Activated effector memory CD4-positive, alpha-beta T cell treated with Interleukin-2 at 50 U/mL for 16 hours (primary cell): ENCODE measurements around the gene AKT3.
"Not testable (repeated sequence)": the region's sequence is repeated elsewhere in the genome, so short reads cannot be mapped to it uniquely, and the experiment has no call there.

Experiments
- DNase-seq: peaks from one replicate; pipeline ENCODE4 v3.0.0-alpha.2; 2020

AKT3 gene

GRCh38 chr1:243772361-243773050, 77.5 kb downstream of the AKT3 start:
- not testable (repeated sequence) for DNase-seq

DNA sequence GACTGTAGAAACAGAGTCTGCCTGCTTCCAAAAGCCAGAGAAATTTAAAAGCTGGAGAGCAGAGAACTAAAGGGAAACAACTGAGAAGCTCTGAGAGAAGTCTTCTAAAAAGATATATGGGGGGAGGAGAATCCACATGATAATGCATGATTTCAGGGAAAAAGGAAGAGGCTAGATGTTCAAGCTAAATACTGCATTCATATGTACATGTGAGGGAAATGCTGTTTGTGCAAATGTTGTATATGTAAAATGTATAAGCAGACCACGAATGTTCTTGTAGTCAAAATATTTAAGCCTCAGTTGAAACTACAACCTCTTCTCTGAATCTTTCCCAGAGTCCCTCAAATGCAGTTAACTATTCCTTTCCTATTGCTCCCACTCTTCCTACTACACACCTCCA, 79.2 kb downstream of the AKT3 start:
- DNase-seq, result no peak

- no peak for DNase-seq
Measured at GRCh38 chr1:243765676-243766075, 84.4 kb downstream of the AKT3 start.

- no peak for DNase-seq
Measured at GRCh38 chr1:243763806-243764205, 86.2 kb downstream of the AKT3 start.

DNA sequence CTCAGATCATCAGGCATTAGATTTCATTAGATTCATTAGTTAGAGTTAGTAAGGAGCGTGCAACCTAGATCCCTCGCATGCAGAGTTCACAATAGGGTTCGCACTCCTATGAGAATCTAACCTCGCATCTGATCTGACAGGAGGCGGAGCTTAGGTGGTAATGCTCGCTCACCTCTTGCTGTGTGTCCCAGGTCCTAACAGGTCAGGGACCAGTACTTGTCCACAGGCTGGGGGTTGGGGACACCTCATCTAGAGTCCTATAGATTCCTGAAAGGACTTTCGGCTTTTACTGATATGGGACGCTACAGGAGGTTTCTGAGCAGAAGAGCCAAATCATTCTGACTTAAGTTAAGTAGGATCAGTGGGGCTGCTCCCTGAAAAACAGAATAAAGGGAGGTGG, 91.4 kb downstream of the AKT3 start:
- DNase-seq, result no peak

DNA sequence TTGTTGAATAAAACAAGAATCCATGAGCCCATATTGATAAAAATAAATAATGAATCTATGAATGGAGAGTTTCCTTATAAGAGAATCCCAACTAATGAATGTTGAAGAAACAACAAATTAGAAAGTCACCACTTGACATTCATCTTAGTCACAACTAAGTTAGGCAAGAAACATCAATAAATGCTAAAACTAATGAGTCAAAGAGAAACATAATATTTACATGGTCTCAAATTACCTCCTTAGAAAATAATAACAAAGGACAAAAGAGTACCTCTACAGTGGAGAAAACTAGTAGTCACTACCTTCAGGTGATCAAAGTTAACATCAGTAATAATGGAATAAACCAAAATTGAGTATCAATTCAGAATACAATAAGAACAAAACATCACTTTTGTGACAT, 93.5 kb downstream of the AKT3 start:
- no peak for DNase-seq

- DNase-seq, result no peak
Measured at GRCh38 chr1:243754348-243754747, 95.7 kb downstream of the AKT3 start.

DNA sequence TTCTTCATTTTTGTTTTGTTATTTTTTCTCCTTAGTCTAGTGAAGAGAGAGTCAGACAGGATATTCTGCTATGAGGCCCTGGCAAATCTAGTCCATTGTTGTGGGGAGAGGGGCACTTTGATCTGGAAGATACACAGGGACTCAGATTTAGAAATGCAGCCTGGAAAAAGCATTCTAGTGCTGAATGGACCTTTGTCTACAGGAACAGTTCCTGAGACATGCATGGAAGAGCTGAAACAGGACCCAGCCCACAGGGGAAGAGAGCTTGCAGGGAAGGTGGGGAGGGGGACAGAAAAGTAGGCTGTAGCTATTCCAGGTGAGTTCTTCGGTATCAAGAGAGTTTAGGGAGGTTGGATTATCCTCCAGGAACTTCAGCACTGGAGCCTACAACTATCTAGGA, 98.5 kb downstream of the AKT3 start:
- no peak for DNase-seq

- DNase-seq, result no peak
Measured at GRCh38 chr1:243748706-243749283, 101.2 kb downstream of the AKT3 start.

GRCh38 chr1:243748227-243748626, 101.8 kb downstream of the AKT3 start:
- DNase-seq, result no peak

DNA sequence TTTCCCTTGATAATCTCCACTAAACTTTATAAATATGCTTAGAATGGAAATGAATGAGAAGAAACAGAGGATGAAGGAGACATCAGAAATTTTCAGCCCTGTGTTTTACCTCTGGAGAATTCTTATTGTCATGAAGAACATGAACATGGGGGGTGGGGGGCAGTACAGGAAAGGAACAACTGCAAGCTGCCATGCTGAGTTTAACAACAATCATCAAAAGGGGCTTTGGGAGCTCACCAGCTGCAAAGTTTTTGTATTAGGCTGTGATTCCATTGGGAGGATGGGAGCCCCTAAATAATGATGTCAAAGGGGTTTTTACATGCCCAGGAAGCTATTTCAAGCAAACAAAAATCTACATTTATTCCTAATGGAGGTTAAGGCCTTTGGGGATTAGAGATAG, 103.3 kb downstream of the AKT3 start:
- DNase-seq, result no peak

- no peak for DNase-seq
Measured at GRCh38 chr1:243745356-243745755, 104.7 kb downstream of the AKT3 start.

- DNase-seq, result no peak
Measured at GRCh38 chr1:243742819-243743218, 107.2 kb downstream of the AKT3 start.

- DNase-seq, result no peak
Measured at GRCh38 chr1:243740255-243740999, 109.6 kb downstream of the AKT3 start.

GRCh38 chr1:243739335-243740003, 110.6 kb downstream of the AKT3 start:
- no peak for DNase-seq

- DNase-seq, result no peak
Measured at GRCh38 chr1:243738020-243738419, 112.0 kb downstream of the AKT3 start.

GRCh38 chr1:243735457-243735856, 114.6 kb downstream of the AKT3 start:
- no peak for DNase-seq

DNA sequence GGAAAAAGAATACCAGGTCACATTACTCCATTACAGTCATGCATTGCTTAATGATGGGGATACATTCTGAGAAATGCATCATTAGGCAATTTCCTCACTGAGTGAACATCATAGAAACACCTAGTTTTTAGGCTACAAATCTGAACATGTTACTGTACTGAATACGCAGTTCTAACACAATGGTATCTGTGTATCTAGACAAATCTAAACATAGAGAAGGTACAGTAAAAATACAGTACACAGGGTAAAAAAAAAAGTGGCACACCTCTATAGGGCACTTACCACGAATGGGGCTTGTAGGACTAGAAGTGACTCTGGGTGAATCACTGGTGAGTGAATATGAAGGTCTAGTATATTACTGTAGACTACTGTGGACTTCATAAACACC, 115.7 kb downstream of the AKT3 start:
- DNase-seq, result no peak

DNA sequence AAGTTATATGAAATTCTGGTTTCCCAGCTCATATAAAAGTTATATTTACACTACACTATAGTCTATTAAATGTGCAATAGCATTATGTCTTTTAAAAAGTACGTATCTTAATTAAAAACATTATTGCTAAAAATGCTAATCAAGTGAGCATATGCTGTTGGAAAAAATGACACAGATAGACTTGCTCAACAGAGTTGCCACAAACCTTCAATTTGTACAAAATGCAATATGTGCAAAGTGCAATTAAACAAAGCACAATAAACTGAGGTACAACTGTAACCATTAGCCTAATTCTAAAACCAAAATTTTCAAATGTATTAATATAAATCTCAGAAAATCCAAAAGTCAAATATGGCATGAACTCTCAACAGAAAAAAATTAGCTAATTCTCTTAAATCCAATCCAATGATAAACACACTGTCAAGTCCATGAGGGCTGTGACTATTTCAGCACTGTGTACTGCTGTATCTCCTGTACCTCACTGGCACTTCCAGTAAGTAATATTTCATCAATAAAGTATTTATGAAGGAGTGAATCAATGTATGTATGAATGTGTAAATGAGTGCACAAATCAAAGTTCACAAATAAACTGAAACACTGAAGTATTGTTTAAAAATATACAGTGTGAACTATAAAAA, 116.3 kb downstream of the AKT3 start:
- no peak for DNase-seq

- no peak for DNase-seq
Measured at GRCh38 chr1:243732637-243733036, 117.4 kb downstream of the AKT3 start.

GRCh38 chr1:243731974-243732625, 117.9 kb downstream of the AKT3 start:
- no peak for DNase-seq

GRCh38 chr1:243731301-243731891, 118.6 kb downstream of the AKT3 start:
- no peak for DNase-seq
